ENCODE data around the gene KLHL11.
"Not testable (repeated sequence)": the region's sequence is repeated elsewhere in the genome, so short reads cannot be mapped to it uniquely, and the experiment has no call there.

Gene KLHL11

DNA sequence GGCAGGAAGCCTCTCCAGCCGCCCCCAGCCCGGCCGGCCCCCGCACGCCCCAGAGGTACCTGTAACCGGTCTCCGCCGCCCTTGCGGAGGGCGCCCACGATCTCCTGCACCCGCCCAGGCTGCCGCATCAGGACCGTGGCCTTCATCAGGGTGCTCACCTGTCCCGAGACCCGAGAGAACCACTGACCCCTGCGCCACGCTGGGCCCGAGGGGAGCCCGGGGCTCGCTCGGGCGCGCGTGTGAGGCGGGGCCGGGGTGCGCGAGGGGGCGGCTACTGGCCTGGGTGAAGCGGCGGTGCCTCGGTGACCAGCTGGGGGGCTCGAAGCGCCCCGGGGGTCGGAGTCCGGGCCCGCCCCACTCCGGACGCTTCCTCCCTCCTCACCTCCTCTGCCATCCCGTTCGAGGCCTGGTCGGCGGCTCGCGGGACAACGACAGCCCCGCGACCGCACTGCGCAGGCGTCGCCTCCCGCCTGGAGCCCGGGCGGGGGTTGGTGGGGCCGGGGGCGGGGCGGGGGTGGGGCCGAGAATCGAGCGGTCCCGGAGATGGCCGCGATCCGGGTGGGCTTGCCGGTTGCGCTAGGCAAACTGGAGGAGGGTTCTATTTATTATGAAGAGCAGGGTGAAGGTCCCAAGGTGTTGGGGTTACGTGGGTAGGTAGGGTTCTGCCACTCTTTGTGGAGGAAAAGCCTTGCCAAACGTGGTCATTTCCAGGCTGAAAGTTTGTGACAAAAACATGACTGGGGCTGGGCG is 29.2 kb downstream of the KLHL11 start, which contains the start of gene NT5C3B:
Gene NT5C3B (minus strand): TSS at position 433 of the 750 bp plus-strand sequence. CDS start 39 bp downstream, at position 394.
- no peak for DNase-seq

DNA sequence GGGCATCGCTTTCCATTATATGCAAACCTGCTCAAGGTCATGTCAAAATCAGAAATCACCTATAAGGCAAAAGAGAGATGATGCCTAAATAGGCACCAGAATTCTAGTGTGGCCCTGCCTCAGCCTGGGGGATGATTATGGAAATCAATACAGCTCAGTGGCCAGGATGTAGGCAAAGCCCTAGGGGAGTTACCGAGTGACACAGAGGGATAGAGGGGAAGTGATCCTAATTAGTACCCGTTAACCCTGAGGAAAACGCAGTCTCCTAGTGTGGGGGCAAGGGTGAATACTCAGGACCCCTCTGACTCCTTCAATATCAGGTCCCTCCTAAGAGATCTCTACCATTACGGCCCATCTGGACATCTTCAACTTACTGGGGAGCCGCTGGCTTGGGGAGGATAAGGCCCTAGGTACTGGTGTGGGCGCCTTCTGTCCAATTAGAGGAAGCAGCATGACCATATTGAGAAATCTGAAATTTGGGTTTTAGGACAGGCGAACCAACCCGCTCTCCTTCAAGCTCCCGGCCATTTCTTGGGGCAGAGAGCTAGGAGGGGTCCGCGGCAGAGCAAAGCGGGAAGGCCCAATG is 29.9 kb downstream of the KLHL11 start:
- DNase-seq = no peak

DNA sequence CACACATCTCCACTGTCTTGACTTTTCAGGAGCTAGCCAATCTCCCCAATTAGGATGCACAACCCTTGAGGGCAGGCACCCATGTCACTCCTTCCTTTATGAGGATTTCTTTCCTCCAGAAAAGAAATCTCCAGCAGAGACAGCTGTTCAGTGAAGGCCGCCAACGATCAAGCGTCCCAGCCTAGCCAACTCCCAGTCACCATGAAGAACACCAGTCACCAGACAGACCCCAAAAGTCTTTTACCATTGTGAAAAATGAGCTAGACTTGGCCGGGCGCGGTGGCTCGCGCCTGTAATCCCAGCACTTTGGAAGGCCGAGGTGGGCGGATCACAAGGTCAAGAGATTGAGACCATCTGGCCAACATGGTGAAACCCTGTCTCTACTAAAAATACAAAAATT is 35.3 kb downstream of the KLHL11 start:
- DNase-seq = not testable (repeated sequence)

DNA sequence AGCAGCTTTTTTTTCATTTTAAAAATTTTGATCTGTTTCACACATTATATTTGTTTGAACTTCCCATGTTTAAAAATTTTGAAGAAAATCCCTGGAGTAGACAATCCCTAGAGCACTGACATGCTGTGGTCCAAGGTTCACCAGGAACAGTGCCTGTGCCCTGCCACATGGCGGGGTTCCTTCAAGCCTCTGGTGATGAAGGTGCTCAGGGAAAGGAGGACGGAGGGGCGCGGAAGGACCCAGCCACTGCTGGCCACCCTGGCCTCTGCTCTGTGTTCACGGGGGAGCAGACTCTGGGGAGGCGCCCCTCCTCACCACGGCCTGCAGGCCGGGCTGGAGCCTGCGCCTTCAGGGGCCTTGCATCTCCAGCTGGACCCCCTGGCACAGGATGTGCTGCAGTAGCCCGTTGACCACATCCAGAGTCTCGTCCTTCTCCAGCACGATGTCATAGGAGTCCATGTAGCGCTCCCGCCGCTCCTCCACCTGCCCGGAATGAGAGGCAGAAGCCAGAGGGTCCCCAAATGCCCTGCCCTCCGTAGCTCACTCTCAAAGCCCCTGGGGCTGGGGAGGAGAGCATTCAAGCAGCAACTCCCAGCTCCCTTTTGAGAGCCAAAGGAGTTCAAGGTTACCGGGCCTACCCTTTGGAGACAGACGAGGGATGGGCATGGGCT is 39.9 kb downstream of the KLHL11 start:
- DNase-seq = no peak

DNA sequence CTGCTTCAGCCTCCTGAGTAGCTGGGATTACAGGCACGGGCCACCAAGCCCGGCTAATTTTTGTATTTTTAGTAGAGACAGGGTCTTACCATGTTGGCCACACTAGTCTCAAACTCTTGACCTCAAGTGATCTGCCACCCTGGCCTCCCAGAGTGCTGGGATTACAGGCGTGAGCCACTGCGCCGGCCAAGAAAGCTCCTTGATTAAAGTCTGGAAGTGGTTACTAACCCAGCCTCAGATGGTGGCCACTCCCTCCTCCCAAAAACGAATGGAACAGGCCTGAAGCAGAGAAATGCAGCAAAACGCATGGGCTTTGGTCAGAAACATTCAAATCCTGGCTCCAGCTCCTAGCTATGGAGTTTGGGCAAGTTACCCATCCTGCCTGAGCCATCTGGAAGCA is 41.1 kb downstream of the KLHL11 start:
- no peak for DNase-seq

DNA sequence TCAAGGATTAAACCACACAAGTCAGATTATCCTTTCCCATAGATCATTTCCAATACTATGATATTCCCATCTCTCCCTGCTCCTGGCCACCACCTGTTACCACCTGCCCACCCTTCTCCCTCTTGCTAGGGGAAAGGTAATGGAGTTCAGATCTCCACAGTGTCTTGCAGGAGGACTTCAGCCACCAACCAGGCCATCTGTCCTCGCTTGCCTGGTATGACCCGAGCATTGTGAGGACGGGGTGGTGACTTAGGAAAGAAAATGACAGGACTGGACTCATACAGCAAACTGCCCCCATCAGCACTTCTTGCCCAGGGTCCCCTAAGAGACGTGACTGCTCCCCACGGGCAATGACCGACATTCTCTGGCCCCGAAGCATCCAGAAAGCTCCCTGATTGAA is 41.6 kb downstream of the KLHL11 start:
- no peak for DNase-seq

DNA sequence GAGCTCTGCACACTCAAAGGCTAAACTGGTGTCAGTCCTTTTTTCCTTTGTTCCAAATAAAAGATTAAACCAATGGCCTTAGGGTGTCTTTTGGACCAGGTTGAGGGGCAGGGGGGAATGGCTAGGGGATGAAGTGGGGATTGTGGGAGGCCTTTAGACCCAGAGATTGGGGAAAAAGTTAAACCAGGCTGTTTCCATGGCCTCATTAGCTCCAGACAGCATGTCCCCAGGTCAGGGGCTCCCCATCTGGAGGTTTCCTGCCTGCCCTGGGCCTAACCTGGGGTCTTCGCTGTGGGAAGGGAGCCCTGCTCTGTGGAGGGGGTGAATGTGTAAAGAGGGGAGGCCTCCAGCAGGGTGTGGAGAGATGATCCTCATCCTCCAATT is 42.1 kb downstream of the KLHL11 start:
- no peak for DNase-seq

DNA sequence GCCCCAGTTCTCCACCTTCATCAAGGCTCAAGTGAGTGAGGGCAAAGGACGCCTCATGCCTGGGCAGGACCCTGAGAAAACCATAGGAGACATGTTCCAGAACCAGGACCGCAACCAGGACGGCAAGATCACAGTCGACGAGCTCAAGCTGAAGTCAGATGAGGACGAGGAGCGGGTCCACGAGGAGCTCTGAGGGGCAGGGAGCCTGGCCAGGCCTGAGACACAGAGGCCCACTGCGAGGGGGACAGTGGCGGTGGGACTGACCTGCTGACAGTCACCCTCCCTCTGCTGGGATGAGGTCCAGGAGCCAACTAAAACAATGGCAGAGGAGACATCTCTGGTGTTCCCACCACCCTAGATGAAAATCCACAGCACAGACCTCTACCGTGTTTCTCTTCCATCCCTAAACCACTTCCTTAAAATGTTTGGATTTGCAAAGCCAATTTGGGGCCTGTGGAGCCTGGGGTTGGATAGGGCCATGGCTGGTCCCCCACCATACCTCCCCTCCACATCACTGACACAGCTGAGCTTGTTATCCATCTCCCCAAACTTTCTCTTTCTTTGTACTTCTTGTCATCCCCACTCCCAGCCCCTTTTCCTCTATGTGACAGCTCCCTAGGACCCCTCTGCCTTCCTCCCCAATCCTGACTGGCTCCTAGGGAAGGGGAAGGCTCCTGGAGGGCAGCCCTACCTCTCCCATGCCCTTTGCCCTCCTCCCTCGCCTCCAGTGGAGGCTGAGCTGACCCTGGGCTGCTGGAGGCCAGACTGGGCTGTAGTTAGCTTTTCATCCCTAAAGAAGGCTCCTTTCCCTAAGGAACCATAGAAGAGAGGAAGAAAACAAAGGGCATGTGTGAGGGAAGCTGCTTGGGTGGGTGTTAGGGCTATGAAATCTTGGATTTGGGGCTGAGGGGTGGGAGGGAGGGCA is 42.7 kb downstream of the KLHL11 start:
- no peak for DNase-seq

DNA sequence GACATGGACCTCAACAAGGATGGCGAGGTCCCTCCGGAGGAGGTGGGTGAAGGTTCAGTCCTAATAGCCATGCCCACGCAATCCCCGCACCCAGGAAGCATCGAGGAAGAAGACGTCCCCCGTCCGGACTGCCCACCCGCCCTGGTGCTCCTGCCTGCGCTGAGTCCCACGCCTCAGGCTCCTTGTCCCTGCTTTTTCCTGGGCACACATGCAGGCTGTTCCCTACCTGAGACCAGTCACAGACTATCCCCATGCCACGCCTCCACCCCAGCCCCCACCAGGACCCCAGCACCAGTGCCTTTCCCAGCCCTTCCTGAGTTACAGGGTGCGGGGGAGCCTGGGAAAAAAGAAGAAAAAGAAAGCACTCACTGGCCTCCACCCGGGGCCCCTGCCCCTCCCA is 43.4 kb downstream of the KLHL11 start:
- DNase-seq = no peak

DNA sequence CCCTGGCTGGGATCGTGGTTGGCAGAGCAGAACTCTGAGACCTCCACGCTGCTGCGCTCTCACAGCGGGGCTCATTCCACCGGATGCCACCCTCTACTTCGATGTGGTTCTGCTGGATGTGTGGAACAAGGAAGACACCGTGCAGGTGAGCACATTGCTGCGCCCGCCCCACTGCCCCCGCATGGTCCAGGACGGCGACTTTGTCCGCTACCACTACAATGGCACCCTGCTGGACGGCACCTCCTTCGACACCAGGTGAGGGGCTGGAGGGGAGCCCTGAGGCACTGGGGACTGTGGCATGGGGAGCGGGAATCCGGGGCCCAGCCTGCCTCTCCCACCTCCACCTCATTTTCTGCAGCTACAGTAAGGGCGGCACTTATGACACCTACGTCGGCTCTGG is 47.2 kb downstream of the KLHL11 start:
- no peak for DNase-seq

DNA sequence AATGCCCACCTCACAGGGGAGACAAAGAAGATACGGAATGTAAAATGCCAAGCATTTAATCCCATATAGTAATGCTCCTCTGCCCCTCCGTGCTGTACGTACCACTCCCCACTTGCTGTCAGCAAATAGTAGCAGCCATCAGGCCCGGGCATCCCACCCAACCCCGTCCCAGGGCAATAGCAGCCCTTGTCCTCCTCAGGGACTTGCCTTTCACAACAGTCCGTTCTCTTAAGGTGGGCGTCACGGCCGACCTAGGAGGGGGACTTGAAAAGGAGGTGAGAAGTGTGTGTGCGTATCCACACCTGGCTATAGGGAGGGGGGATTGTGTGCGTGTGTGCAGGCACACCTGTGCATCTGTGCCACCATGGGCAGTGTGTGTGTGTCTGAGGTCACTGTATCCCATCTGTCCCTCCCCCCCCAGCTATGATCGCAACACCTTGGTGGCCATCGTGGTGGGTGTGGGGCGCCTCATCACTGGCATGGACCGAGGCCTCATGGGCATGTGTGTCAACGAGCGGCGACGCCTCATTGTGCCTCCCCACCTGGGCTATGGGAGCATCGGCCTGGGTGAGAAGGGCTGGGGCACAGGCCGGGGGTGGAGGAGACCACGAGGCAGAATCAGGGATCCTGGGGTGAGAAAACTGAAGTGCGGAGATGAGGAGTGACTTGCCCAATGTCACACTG is 48.4 kb downstream of the KLHL11 start:
- no peak for DNase-seq

DNA sequence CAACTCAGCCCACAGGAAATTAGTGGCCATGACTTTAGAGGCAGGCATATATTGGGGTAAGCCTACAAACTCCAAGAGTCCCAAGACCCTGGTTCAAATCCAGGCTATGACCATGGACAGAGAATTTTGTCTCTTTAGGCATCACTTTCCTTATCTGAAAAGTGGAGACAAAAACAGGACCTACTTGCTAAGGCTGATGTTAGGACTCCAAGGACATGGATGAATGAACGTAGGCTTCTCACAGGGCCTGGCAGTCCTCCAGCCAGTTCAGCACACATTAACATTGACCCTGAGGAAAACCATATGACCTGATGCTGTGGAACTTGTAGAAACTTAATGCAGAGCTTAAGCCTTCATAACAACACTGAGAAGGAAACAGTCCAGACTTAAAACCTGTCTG is 51.0 kb downstream of the KLHL11 start:
- no peak for DNase-seq

DNA sequence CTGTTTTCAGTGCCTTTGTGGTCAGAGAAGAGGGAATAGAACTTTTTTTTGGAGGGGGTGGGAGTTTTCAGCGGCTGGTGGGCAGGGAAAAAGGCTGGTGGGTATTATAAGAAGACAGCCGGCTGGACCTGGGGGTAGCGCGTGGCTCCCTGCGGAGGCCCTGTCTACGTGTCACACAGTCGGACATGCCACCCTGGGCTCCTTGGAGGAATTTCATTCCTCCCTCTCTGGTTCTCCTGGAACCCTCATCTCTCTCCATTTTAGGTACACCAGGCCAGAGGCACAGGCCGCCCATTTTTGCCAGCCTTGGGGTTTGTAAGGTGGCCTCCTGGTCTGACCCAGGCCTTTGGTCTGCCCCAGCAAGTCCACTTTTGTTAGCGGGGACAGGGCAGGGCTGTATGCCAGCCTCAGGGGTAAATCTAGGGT is 51.5 kb downstream of the KLHL11 start:
- DNase-seq = no peak

DNA sequence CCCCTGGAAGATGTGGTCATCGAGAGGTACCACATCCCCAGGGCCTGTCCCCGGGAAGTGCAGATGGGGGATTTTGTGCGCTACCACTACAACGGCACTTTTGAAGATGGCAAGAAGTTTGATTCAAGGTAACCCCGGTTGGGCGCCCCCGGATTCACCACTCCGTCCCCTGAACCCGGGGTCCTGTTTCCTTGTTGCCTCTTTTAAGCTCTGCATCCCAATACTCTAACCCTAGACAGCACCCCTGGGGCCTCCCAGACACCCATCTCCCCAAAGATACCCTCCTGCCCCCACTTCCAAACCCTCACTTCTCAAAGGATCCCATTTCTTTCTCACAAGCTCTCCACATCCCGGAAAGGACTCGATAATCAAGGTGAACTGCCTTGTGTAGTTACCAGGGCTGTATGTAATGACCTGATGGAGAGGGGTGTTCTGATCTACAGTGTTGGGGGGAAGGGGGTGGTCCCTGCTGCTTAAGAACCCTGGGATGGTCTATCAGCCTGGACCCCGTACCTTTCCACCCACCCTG is 52.0 kb downstream of the KLHL11 start:
- DNase-seq = no peak

DNA sequence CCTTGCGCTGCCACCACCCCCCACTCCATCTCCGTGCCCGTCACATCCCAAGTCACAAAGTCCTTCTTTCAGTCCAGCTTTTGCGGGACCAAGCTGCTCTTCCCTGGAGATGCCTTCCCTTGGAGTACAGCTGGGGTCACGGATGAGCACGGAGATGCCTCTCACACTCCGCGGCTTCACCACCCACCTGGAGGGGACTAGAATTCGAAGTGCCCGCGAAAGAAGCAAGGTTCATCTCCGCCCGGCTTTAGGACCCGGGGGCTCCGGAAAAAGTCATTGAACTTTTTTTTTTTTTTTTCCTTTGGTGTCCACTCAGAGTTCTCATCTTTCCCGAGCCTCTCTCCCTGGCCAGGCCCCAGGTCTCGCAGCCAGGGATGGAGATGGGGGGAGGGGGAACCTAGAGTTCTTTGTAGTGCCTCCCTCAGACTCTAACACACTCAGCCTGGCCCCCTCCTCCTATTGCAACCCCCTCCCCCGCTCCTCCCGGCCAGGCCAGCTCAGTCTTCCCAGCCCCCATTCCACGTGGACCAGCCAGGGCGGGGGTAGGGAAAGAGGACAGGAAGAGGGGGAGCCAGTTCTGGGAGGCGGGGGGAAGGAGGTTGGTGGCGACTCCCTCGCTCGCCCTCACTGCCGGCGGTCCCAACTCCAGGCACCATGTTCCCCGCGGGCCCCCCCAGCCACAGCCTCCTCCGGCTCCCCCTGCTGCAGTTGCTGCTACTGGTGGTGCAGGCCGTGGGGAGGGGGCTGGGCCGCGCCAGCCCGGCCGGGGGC is 52.7 kb downstream of the KLHL11 start, which contains the start of gene FKBP10:
Gene FKBP10 (plus strand): TSS at position 624 of the 771 bp plus-strand sequence. CDS start 31 bp downstream, at position 655.
- no peak for DNase-seq

DNA sequence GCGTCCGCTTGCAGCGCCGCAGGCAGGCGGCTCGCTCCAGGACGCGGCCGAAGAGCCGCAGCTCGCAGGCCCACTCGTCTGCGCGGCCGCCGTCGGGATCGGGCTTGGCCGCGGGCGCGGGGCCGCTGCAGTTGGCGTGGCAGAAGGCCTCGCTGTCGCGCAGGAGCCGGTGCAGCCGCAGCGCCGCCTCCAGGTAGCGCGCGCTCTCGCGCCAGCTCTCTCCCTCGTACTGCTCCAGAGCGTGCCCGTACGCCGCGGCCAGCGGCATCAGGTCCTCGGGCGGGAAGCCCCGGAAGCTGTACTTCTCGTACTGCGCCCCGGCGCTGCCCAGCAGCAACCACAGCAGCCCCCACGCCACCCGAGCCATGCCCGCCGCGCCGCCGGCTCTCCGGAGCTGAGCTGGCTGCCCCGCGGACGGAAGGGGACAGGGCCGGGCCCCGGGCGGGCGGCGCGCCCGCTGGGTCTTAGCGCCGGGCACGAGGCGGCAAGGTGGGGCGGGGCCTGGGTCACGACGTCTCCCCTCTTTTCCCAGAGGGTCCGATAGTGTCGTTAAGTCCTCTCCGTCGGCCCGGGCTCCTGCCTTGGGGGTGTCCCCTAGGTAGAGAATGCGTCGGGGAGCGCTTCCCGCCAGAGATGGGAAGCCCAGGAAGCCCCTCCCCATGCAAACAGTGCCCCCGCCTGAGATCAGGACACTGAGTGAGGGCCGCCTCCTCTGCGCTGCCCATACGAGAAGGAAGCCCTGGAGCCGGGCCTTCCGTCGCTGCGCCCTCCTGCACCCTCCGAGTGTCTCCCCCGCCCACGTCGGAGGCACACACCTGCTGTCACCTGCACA is 53.5 kb downstream of the KLHL11 start, which contains the start of gene P3H4:
Gene P3H4 (minus strand): TSS at position 401 of the 832 bp plus-strand sequence. CDS start 34 bp downstream, at position 367.
- DNase-seq = peak; percentile 36

DNA sequence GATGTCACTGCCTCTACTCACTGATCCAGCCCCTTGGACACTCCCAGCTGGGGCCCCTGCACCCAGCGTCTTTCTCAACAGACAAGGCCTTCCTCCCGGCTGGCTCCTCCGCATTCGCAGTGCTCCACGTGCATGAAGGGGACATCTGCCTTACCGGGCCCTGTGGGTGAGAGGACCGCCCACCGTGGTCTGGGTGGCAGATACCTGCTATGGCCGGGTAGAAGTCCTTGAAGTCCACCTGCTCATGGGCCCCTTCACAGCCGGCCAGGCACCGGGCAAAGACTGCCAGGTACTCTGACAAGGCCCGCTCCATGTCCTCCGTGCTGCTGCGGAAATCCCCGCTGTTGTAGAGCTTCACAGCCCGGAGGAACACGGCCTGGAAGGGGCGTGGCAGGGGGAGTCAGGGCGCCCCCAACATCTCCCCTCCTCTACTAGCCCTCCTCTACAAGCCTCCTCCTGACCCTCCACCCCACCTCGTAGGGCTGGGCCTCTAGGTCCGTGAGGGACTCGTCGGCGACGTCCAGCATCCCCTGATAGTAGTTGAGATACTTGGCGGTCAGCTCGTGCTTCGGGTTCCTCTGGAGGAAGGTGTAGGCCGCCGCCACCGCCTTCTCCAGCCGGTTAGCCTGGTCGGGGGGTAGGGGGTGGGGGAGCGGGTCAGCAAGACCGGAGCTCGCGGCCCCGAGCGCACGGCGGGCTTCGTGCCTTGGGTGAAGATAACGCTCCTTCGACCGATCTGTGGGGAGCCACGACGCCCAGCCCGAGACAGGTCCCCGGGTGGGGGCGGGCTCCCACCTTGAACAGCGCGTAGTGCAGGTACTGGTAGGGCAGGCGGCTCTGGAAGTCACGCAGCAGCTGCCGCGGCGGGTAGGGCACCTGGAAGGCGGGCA is 54.3 kb downstream of the KLHL11 start:
- no peak for DNase-seq

DNA sequence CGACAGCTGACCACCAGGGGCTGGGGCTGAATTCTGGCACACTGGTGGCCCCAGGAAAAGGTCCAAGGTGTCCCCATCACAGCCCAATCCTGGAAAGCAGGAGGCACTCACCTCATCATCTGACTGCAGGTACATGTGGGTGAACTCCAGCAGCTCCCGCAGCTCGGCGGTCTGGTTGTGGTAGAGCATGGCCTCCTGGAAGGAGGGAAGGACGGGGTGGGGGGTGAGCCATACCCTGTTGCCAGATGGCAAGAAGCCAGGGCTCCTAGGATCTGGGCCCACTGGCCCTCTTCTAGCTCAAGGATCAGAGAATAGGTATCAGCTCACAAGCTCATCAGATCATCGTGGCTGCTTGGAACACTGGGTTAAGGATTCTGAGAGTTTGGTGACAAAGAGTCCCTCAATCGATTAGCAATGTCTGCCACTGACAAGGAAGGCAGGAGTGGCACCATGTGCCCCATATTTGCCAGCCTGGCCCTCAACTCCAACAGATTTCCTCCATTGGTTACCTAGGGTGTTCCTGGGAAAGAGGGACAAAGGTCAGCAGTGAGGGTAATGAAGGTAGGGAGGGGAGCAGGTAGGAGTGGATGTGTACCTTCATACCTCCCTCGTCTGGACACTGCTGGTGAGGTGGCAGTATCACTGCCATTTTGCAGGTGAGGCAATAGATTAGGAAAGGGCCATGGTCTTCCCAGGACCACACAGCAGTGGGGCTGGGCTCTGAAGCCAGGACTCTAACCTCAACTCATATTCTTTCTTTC is 58.4 kb downstream of the KLHL11 start:
- no peak for DNase-seq

Data from NCI-H748 treated with DMSO at 0.1 percent for 48 hours (cell line).